OCI-LY1 (cell line): ENCODE data around the gene FBXW12.

Source experiments
- CTCF ChIP-seq: fragments of 200-600 bp; sonication (generic), shearing (Covaris generic); IDR thresholded peaks from 2 replicates; pipeline ENCODE4 v1.5.1; 2017; ENCODE audit warnings: mild to moderate bottlenecking, antibody characterized with exemption, low read length, moderate library complexity, mixed read lengths
- EZH2 ChIP-seq: fragments of 200-600 bp; sonication (generic), shearing (Covaris generic); IDR thresholded peaks from 2 replicates; pipeline ENCODE4 v1.8.0; 2017; ENCODE audit warnings: borderline replicate concordance, mixed run types, mild to moderate bottlenecking, antibody characterized with exemption, low read length, moderate library complexity, mixed read lengths

- TF ChIP-seq CTCF = no peak
- TF ChIP-seq EZH2 = no peak
These were observed 50.7 kb downstream of the FBXW12 start for GRCh38 chr3:48422681-48423080.
